Endothelial cell of umbilical vein (primary cell): ENCODE measurements around the gene CMIP. TPM values are rescaled to one million over a fixed set of nuclear protein-coding genes. Genes with fewer than 3 reads are reported as not detected.
A peak's percentile ranks its signal among the peaks of the same experiment; 100 is the strongest.

ENCODE experiments used
- BruUV-seq: library from RNA; stranded (reverse); fragments of 400-500 nt; replicated peaks from 2 replicates; lab custom pipeline; 2021; lab: Mats Ljungman, UMichigan
- CTCF ChIA-PET: fragments of 300-600, 350-600 bp; sonication (Branson Sonifier 250); formaldehyde crosslinking; loops from one replicate; lab custom pipeline; 2021; ENCODE audit warnings: antibody characterized with exemption, inconsistent platforms; lab: Charles Lee
- POLR2A ChIA-PET: fragments of 300-600, 350-600 bp; sonication (Branson Sonifier 250); formaldehyde crosslinking; loops from one replicate; lab custom pipeline; 2021; ENCODE audit warnings: antibody characterized with exemption, inconsistent platforms; lab: Charles Lee
- DNase-seq: peaks from one replicate; pipeline ENCODE4 v3.0.0-alpha.2; 2011; ENCODE audit warnings: low read depth, low spot score
- FAIRE-seq: peaks from 2 replicates; lab custom pipeline; 2011; peaks lifted over from hg19 to GRCh38; lab: Jason Lieb, UNC
- H2AFZ ChIP-seq: 2 replicates; pipeline ENCODE4 v1.6.0; 2012; ENCODE audit warnings: low read depth, low read length, control low read depth, inconsistent platforms
- H3K27ac ChIP-seq: 2 replicates; pipeline ENCODE4 v1.5.1; 2011; ENCODE audit warnings: low read depth, mild to moderate bottlenecking, control low read depth, low read length, moderate library complexity; ENCODE audit not compliant: insufficient read depth
- H3K27me3 ChIP-seq, 2 experiments: 2 replicates each; pipeline versions ENCODE4 v1.6.0 to v1.6.1; 2011; ENCODE audit warnings: low read length in 2 of 2, mixed read lengths in 1 of 2; ENCODE audit not compliant: control insufficient read depth in 2 of 2, insufficient read depth in 2 of 2
- H3K36me3 ChIP-seq, 2 experiments: 2 replicates in 1 of 2; 3 replicates in 1 of 2; pipeline ENCODE4 v1.5.1; 2011; ENCODE audit warnings: low read length in 2 of 2, mild to moderate bottlenecking in 1 of 2, moderate library complexity in 1 of 2; ENCODE audit not compliant: control insufficient read depth in 2 of 2, insufficient read depth in 2 of 2; ENCODE audit errors: extremely low read depth in 1 of 2
- H3K4me1 ChIP-seq: 3 replicates; pipeline ENCODE4 v1.5.1; 2011; ENCODE audit warnings: mild to moderate bottlenecking, low read length; ENCODE audit not compliant: control insufficient read depth, insufficient read depth; ENCODE audit errors: extremely low read depth
- H3K4me2 ChIP-seq: 2 replicates; pipeline ENCODE4 v1.6.1; 2011; ENCODE audit warnings: low read length, control low read depth, mixed read lengths; ENCODE audit not compliant: insufficient read depth
- H3K4me3 ChIP-seq, 3 experiments: fragments of 200-600 bp in 1 of 3; sonication (generic), shearing (Covaris generic) in 1 of 3; replicated peaks in 1 of 3; 2 replicates each; pipeline ENCODE4 v1.5.1; 2011 to 2016; ENCODE audit warnings: control low read depth in 3 of 3, low read length in 3 of 3, mild to moderate bottlenecking in 2 of 3, inconsistent platforms in 1 of 3, low read depth in 1 of 3, moderate library complexity in 1 of 3; ENCODE audit not compliant: insufficient read depth in 1 of 3
- H3K79me2 ChIP-seq: 2 replicates; pipeline ENCODE4 v1.6.0; 2012; ENCODE audit warnings: low read length, inconsistent platforms; ENCODE audit not compliant: control insufficient read depth, insufficient read depth
- H3K9ac ChIP-seq: replicated peaks from 2 replicates; pipeline ENCODE3; 2011; ENCODE audit warnings: low read length, control low read depth; ENCODE audit not compliant: insufficient read depth; ENCODE audit errors: extremely low read depth
- H3K9me1 ChIP-seq: replicated peaks from 3 replicates; pipeline ENCODE4 v1.6.0; 2011; ENCODE audit warnings: mild to moderate bottlenecking, low read length; ENCODE audit not compliant: control insufficient read depth, insufficient read depth; ENCODE audit errors: extremely low read depth
- H3K9me3 ChIP-seq: replicated peaks from 2 replicates; pipeline ENCODE4 v1.5.1; 2012; ENCODE audit warnings: low read length, inconsistent platforms; ENCODE audit not compliant: control insufficient read depth, insufficient read depth
- H4K20me1 ChIP-seq: replicated peaks from 2 replicates; pipeline ENCODE3; 2011; ENCODE audit warnings: mild to moderate bottlenecking, low read length; ENCODE audit not compliant: control insufficient read depth, insufficient read depth; ENCODE audit errors: extremely low read depth
- CTCF ChIP-seq, 2 donors: IDR thresholded peaks; 1 replicate in 1 of 2; 2 replicates in 1 of 2; pipeline ENCODE4 v1.5.1; 2011; ENCODE audit warnings: low read length in 2 of 2, mild to moderate bottlenecking in 2 of 2, moderate library complexity in 2 of 2, control low read depth in 1 of 2, inconsistent platforms in 1 of 2, low read depth in 1 of 2; ENCODE audit not compliant: insufficient read depth in 1 of 2; ENCODE audit errors: extremely low read depth in 1 of 2
- FOS ChIP-seq: IDR thresholded peaks from 2 replicates; pipeline ENCODE4 v1.6.1; 2011; ENCODE audit warnings: mild to moderate bottlenecking, low read length, moderate library complexity, borderline replicate concordance; ENCODE audit not compliant: insufficient read depth
- JUN ChIP-seq: IDR thresholded peaks from 2 replicates; pipeline ENCODE4 v1.6.1; 2011; ENCODE audit warnings: borderline replicate concordance, low read depth; ENCODE audit not compliant: insufficient read length, insufficient read depth
- MAX ChIP-seq: IDR thresholded peaks from 2 replicates; pipeline ENCODE4 v1.6.1; 2011; ENCODE audit not compliant: insufficient read depth, insufficient read length
- POLR2AphosphoS5 ChIP-seq: IDR thresholded peaks from 2 replicates; pipeline ENCODE4 v1.6.1; 2012; ENCODE audit warnings: low read depth, mild to moderate bottlenecking, control low read depth, low read length, moderate library complexity; ENCODE audit not compliant: insufficient read depth
- dilution Hi-C: fragments of 300-500 bp; cut with MboI; formaldehyde crosslinking; loops from one replicate; pipeline ENCODE4 v1.15.0; 2019; ENCODE audit warnings: low sequenced_read_pairs; ENCODE audit not compliant: extremely low pct_ligation_motif_present
- intact Hi-C: fragments of 100-400 bp; cut with micrococcal nuclease; formaldehyde crosslinking; loops from one replicate; pipeline ENCODE4 v1.10.0; 2022
- polyA plus RNA-seq, 4 experiments: library from polyadenylated mRNA; depleted of rRNA in 3 of 4; stranded (reverse) in 3 of 4; unstranded in 1 of 4; fragments of >200 nt; gene quantifications; 2 replicates each; pipeline versions ENCODE4 v1.2.1 to v1.2.3, GENCODE V29; 2011 to 2012; ENCODE audit warnings: missing spikeins in 1 of 4
- total RNA-seq: library from RNA; stranded (reverse); gene quantifications from 2 replicates; pipeline ENCODE4 v1.2.3, GENCODE V29; 2021

CMIP gene
- total and polyA plus RNA-seq, 2 donors (not counting 3 experiments of a cell fraction or from before 2014, with no cell fraction given), result 29.0 to 101 TPM

DNA sequence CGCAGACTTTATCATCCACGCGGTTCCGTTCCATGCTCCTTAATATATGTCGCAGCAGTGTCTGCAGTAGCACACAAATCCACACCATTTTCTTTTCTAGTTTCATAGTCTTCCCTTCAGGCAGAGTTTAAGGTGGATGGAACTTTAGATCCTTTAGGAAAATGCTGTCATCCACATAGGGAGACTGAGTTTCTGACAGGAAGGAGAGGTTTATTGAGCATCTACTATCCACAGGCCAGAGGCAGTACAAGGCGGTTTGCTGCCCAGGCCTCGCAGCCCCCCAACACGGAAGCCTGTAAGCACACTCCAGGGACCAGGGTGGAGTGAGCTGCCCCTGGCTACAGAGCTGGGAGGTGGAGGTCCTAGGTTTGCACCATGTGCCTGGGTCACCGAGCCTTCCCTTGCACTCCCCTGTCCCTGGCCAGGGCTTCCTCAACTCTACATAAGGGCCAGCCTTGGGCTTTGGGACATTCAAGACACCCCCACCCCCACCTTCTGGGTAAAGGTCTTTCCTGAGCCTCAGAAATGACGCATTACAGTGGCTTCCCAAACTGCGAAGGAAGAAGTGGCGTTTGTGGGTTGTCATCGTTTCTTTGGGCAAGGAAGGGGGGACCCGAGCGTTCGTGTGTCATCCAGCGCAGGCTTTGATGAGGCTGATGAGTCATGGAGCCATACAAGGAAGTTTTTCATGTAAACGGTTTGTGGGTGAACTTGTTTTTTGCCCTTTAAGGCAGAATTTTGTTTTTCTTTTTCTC lies 188.0 kb downstream of the CMIP start:
- dilution Hi-C loops, result no loop called here
- POLR2A ChIA-PET, result no interaction called here

More for the DNA sequence above, 188.0 kb downstream of the CMIP start:
- Histone ChIP-seq H3K9ac (peak overlapping the region; percentile 25), H3K79me2 (peaks cover 5% of the 10 kb centered on the region), H3K9me1 (no peaks in the 10 kb centered on the region), H3K27ac (peak overlapping the region; percentile 73), H3K4me3 (no peak overlapping the region), H3K4me1 (peaks cover 25% of the 10 kb centered on the region), H3K4me2 (peak overlapping the region; percentile 17), H3K36me3 (peaks cover 0 to 11% of the 10 kb centered on the region in 2 experiments), H4K20me1 (no peaks in the 10 kb centered on the region), H2AFZ (no peak overlapping the region), H3K9me3 (no peaks in the 10 kb centered on the region), H3K27me3 (no peaks in the 10 kb centered on the region)
- peak; percentile 83 for DNase-seq
- peak; percentile 94 for FAIRE-seq
- CTCF ChIA-PET, result interaction anchor here (1.5 to 2.3 kb wide), 2 partner anchors 10 to 15 kb away, joined by 3 to 7 read pairs; no protein-coding TSS in a partner anchor
- TF ChIP-seq POLR2AphosphoS5, result peak; percentile 23
- no peak for TF ChIP-seq CTCF (IDR thresholded peaks at IDR 0.05; ENCODE audit: extremely low read depth in 1 of 2, insufficient read depth in 1 of 2, low read depth in 1 of 2, low read length in 2 of 2)
- TF ChIP-seq FOS, result peak; percentile 91
- peak; percentile 84 for TF ChIP-seq JUN
- no peak for TF ChIP-seq MAX
- no TSS peak for BruUV-seq
- intact Hi-C loops, result loop anchor here (1.0 kb wide), 1 partner anchor 16 kb away; no protein-coding TSS in a partner anchor
